HG03378 (cell line): ENCODE results near the gene MRRF.

Experiments
- ATAC-seq: cut with Tn5 transposase; IDR thresholded peaks from one replicate; pipeline ENCODE4 v1.9.1; 2021; ENCODE audit warnings: mild to moderate bottlenecking, moderate library complexity; ENCODE audit not compliant: unreplicated experiment

Gene MRRF

GRCh38 chr9:122228191-122228567 is 36.5 kb upstream of the MRRF start:
- no peak for ATAC-seq

- ATAC-seq = no peak
These were observed 35.9 kb upstream of the MRRF start, which contains the start of gene LHX6 for GRCh38 chr9:122228568-122229484. Gene LHX6, minus strand, starts transcription at chr9:122228957. Its CDS starts 217 bp downstream, at chr9:122228740.

- no peak for ATAC-seq
These were observed 35.2 kb upstream of the MRRF start for GRCh38 chr9:122229485-122229837.

DNA sequence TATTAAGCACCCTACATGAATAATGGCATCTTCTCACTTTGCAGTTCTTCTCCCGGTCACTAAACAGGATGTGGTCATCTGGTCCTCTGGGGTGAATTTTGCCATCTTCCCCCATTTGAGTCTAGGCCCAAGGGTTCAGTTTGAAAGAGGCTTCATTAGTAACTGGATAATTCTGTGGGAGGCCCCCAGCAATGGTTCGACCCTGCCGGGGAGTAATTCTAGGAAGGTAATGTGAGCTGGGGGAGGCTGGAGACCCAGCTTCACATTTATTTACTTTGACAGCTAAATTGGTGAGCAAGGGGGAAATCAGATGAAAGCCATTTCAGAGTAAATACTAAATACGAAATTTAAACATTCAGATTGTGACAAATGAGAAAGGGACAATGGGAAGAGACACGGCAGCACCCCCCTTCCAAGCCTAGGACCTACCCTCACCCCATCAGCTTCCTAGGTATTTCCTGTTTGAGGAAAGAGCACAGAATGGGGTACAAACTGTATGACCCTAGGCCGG is 31.8 kb upstream of the MRRF start:
- no peak for ATAC-seq

GRCh38 chr9:122234022-122234748 is 30.5 kb upstream of the MRRF start:
- no peak for ATAC-seq

- ATAC-seq = no peak
These were observed 28.0 kb upstream of the MRRF start for GRCh38 chr9:122236681-122237080.

DNA sequence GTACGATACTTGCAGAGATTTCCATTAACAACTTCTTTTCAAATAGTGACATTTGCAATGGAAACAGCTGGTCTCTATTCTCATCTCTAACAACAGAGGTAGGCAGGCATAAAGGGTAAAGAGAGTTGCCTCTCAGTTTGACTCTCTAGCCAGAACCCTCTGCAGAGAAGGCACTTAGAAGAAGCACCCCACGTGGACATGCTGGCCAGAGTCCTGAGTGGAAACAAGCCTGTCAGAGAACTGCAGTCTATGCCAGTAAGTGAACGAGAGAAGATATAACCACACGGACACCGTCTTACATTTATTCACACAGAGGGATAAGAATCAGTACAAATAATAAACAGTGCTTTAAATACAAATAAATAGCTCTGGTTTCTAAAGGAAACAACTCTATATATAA is 25.0 kb upstream of the MRRF start:
- ATAC-seq = no peak

- ATAC-seq = no peak
These were observed 20.3 kb upstream of the MRRF start for GRCh38 chr9:122244349-122244748.

DNA sequence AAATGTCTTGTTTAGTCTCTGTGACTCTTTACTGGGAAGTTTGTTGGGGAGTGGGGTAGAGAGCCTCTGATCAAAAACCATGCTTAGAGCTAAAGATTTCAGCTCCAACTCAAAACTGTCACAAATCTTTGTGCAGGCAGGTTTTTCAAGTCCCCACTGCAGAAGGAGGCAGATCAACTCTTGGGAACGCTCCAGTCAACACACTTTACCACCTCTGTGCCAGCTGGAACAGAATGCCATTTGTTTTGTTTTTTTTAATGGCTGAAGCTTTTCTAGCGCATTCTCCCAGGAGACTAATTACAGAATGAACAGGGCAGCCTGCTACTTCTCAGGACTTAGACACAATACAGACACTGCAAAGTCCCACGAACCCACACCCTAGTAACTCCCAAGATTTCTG is 18.0 kb upstream of the MRRF start:
- ATAC-seq = no peak

DNA sequence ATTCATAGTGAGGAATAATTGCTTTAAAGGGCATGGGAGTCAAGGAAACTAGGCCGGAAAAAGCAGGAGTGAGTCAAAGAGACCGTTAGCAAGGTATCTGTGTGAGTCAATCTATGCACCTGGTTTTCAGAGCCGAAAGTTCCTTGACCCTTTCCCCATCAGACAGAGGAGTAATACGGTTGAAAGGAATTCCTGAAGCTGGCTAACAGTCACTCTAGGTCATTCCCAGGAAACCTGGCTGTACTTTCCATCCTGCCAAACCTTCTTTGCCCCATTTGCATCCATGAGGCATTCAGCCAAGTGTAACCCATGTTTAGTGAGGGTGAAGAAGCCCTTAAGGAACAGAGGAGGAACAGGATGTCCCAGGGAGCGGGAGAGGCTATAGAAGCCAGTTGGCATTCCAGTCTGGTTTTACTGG is 16.2 kb upstream of the MRRF start:
- ATAC-seq = no peak

DNA sequence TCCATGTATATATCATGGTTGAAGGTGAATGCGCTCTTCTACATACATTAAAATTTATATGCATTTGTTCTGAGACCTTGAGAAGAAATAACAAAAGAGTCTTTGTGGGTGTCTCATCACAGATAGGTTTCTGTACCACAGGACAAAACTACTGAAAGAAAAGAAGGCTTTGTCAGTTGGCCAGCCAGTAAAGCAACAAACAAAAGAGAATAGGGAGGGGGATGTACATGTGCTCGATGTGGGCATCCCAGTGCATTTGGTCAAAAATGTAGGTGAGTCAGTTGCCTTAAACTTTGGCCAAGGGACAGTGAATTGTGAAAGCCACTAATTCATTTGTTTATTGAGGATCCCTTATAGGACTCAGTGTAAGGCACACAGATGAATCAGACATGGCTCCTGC is 13.3 kb upstream of the MRRF start:
- no peak for ATAC-seq

DNA sequence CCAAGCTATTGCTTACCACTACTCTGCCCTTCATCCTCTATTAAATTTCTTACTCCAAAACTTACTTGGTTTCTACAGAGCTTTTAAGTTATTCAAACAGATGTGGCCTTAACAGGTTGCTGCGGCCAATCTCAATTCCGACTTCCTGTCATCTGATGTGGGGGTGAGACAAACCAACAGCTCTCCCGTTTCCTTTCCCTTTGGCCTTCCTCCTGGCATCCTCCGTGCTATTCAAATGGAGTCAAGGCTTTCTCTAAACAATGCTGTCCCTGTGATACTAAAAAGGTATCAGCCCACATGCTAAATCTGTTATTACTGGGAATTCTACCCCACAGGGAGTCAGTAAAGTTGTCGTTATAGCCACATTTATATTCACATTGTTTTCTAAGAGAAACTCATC is 11.9 kb upstream of the MRRF start:
- no peak for ATAC-seq

GRCh38 chr9:122254761-122255160 is 9.9 kb upstream of the MRRF start:
- no peak for ATAC-seq

DNA sequence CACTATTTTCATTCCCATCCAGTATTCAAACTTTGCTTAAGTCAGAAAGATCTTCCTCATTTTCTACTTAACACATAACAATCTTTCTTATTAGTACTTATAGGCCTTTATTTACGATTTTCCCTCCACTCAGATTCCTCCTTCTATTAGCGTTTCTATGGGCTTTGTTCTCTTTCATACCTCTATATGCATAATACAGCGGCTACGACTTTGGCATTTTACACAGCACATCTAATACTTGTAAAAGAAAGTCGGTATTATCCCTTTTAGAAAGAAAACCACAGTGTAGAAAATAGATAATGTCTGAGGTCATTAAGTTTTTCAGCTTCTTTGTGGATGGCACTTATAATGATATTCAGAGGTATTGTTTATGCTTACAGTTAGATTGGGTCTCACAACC is 8.5 kb upstream of the MRRF start:
- ATAC-seq = no peak

DNA sequence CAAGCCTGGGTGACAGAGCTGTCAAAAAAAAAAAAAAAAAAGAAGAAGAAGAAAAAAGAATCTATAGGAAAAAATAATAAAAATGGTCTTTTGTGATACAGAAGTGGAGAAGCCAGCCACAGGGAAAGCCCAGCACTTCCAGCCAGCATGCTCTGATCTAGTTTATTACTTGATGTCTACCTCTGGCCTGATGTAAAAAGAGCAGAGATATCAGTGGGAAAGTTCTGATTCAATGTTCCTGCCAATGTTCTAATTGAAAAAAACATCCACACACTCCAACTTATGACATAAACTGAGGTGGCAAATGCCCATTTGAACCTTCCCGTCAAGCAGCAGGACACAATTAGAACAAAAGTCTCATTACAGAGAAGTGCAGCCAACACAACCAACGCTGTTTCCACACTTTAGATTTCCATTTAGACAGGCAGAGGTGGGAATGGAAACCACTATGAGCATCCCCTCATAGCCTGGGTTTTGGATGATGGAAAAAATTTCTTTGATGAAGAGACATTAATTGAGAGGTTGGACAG is 5.7 kb upstream of the MRRF start:
- no peak for ATAC-seq

- no peak for ATAC-seq
These were observed 3.2 kb upstream of the MRRF start for GRCh38 chr9:122261469-122261881.

DNA sequence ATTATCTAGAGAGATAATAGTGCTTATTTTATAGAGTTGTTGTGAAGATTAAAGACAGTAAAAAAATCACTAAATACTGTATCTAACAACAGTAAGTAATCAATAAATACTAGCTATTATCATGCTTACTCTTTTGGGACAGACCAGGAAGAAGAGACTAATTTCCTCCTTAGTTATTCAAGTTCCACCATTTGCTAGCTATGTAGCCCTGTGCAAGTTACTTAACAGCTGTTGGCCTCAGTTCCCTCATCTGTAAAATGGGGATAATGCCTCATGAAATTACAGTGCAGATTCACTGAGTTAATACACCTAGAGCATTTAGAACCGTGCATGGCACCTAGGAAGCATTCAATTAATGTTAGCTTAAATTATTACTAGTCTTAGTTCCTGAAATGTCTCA is 2.6 kb upstream of the MRRF start:
- ATAC-seq = no peak

DNA sequence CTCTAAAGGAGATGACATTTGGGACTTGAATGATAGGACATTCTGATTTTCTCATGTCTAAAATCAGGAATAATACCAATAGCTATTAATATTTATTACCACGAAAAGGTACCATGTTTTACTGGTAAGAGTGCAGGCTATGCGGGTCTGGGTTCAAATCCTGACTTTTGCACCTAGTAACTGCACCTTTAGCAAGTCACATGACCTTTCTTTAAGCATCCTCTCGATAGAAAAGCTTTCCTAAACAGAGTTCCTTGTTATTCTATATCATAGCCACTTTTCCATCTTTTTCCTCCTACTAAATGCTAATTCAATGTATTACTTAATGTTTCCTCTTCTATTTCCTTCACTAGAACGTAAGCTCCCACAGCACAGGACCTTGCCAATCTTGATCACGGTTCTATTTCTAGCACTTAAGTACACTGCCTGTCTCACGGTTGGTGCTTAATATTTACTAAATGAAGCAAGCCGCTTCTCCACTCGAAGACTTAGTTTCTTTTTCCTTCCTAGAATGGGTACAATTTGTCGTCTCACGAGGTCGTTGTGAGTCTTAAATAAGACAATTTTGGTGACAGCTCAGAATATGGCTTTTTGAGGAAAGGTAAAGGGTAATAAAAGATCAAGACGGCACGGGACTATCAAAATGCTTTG is 858 bp upstream of the MRRF start:
- ATAC-seq = no peak

DNA sequence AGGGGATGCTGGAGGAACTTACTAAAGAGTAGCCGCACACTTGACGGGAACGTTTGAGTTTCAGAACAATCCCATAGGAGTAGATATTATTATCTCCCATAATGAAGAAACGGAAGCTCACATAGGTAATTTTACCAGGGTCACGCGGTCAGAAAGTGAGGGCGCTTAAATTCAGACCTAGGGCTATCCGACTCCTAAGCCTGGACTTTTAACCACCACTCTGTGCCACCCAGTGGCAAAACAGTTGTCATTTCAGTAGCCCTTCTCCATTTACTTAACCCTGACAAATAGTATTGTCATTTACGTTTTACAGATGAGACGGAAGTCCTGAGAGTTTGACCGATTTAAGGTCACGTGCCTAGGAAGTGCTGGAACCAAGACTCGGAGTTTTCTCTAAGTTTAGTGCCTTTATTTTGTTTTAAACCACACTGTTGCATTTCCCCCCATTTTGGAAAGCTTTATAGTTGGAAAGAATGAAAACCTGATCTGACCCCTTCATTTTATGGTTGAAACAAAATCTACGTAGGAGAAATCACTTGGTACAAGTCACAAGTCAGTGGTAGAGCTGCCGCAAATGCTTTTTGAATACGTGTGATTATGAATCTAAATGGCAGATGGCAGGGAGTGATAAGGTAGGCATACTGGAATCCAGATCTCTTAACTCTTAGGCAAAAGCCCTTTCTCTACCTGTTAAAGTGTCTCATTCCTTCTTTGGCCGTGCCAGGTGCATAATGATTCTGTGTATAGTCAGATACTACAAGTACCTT is 650 bp downstream of the MRRF start:
- peak; percentile 42 for ATAC-seq

GRCh38 chr9:122268041-122268814 is 3.5 kb downstream of the MRRF start:
- ATAC-seq = no peak
